Stimulated activated CD4-positive, alpha-beta T cell treated with anti-CD3 and anti-CD28 coated beads, Interleukin-15, amount 100 ng/mL, for 48 hours (primary cell): ENCODE results near the gene HACL1.

Experiments used
- DNase-seq, 2 donors: peaks; one replicate each; pipeline ENCODE4 v3.0.0-alpha.2; 2020; ENCODE audit warnings: low read depth in 2 of 2

HACL1 gene

DNA sequence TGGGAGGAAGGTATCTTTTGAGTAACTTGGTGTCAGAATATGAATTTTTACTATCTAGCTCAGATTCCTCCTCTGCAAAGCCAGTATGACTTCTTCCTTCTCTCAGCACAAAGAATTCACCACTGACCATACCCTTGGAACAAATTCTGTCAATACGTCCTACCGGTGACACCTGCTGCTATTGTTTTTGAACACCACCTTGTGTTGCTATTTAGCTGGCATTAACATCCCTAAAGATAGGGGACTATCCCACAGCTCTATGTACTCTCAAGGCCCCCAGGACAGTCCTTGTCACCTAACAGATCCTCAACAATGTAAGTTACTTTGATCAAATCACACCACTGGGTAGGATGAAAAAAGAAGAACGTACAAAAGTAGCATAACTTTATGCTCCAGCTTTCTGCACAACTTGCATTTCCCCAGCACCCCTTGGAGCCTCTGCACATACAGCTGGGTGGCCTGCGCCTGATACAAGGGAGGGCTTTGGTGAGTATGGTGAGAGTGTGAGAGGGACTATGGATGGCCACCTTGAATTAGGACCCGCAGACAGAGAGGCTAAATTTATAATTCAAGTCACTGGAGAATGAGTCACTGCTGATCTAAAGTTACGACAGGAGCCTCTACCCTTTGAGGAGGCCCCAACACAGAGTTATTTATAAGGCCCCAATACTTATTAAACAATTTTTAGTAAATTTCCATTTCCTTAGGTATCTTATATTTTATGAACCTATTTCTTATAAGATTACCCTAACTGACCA is 77.5 kb downstream of the HACL1 start:
- DNase-seq: no peak

DNA sequence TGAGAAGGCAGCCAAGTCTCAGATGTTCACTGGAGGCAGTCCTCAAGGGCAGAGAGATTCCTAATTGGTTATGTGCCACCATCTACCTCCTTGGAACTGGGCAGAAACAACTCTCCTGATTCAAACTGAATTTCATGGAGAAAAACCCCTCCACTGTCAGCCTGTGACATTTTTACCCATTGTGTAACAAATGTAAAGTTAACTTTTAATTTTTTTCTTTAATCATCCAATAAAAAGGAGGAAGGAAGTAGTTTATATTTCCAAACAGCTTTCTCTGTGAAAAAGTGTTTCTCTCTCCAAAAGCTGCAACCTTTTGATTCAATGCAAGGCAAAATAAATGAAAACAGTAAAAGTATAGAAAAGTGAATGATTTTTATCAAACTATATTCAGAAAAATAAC is 79.4 kb downstream of the HACL1 start:
- no peak for DNase-seq

DNA sequence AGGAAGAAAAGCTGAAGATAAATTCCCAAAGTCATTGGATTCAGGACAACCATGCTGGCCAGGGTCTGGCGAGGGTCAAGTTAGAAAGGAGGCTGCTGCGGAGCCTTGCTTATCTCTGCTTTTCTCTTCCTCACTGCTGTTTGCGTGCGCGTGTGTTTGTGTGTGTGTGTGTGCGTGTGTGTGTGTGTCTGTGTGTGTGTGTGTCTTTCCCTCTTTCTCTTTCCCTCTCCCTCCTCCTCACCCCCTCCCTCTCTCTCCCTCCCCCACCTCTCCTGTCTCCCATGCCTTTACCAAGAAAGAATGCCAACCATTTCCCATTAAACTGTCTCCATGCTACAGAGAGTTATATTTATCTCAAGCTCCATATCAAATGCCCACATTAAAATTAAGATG is 79.8 kb downstream of the HACL1 start, which contains the start of gene COLQ:
Gene COLQ, minus strand, starts transcription at position 134 of the 393 bp plus-strand sequence. Its CDS starts 81 bp downstream, at position 53.
- no peak for DNase-seq

DNA sequence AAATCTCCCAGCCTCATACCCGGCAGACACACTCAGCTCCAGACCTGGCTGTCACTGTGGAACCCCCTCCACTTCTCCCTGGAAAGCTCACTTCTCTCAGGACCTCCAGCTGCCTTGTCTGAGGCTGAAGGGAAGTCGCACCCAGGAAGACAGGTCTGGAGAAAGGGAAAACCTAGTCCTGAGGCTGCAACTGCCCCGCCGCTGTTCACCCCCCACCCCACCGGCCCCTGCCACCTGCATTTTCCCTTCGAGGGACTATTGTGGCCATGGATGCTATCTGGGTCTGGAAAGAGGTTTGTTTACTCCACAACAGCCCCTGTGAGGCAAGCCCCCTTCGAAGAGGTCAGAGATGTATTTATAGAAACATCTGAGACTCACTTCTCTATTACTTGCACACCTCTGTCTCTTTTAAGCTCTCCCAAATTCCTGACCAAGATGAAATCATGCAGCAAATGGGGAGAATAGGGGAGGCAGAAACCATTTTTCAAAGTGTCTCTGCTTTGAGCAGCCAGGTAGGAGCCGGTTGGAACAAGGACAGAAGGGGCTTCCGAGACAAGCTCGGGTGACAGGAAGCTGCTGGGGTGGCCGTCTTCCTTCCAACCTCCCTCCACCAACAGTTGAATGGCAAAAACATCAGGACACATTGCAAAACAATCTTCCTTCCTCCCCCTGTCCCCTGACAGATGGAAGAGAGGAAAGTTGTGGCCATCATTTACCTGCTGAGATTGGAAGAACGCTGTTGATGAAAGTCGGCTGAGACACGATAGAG is 80.4 kb downstream of the HACL1 start:
- DNase-seq: no peak

DNA sequence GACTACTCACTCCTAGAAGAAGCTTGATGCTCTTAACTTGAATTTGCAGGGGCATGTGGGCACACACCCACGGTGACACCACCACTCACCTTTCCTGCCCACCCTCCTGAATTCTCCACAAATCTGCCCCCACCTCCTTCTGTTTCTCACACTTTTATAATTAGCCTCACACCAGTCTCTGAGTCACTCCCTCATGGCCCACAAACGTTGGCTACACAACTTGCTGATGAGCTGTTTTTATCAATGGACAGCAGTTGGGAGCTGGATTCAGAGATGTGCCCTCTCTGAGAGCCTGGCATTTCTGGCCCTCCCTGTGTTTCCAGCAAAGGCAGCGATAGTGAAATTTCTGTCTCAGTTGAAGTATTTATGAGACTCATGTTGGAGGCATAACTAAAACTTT is 81.2 kb downstream of the HACL1 start:
- no peak for DNase-seq

DNA sequence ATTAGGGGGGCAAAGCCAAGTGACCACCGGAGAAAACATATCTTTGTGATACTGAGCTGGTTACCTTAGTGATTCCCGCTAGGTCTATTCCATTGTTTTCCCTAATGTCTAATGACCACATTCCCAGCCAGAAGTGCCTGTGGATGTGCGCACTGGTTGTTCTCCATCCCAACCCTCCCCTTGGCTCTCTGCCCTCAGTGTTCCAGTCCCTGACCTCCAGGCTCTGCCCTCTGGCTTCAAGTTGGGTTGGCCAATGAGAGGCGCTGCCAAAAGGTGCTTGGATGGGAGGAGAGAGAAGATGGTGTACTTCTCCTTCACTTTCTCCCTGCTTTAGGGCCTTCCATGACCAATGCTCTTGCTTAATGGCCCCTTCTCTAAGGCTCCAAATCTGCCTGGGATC is 82.3 kb downstream of the HACL1 start:
- no peak for DNase-seq

DNA sequence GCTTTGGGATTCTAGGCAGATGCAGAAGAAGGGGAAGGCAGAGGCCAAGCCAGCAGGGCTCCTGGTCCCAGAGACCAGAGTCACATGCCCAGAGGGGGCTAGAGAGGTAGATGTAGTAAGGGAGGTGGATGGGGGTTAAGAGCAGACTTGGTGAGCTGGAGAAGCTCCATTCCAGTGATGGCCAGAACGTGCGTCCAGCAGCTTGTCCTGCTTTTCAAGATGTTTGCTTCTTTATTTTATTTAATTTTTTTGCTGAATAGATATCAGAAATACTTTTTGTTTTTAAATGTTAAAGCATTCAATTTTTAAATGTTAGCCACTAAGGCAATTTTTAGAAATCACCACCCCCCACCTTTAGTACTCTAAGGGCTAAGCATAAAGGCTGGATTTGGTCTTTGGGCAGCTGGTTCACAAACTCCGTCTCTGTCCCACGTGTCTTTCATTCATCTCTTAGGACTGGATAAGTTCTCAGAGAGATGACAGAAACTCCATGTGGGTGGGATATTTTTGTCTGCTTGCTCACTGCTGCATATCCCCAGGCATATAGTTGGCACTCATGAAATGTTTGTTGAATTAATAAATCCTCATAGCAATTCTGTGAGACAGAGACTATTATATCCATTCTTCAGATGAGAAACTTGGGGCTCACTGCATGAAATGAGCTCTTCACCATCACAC is 86.6 kb downstream of the HACL1 start:
- no peak for DNase-seq

DNA sequence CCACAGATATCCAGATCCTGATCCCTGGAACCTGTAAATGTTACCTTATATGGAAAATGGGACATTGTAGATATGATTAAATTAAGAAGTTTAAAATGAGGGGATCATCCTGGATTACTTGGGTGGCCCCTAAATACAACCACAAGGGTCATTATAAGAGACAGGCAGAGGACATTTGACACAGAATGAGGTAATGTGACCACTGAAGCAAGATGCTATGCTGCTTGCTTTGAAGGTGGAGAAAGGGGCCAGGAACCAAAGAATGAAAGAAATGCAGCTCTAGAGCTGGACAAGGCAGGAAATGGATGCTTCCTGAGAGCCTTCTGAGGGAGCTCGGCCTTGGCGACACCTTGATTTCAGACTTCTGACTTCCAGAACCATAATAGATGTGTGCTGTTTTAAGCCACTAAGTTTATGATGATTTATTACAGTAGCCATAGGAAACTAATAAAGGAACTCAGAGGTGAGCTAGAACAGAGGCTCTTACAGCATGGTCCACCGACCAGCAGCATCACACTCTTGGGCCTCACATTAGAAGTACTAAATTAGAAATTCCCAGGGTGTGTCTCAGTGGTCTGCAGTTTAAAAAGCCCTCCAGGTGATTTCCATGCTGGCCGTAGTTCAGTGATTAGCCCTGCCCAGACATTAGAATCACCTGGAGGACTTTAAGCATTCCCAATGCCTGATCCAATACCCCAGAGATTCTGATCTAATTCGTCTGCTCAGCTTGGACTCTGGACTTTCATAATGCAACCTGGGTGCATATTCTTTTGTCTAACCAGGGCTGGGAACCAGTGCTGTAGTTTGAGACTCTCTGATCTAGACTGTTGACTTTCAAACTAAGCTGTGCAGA is 87.3 kb downstream of the HACL1 start:
- DNase-seq: no peak

DNA sequence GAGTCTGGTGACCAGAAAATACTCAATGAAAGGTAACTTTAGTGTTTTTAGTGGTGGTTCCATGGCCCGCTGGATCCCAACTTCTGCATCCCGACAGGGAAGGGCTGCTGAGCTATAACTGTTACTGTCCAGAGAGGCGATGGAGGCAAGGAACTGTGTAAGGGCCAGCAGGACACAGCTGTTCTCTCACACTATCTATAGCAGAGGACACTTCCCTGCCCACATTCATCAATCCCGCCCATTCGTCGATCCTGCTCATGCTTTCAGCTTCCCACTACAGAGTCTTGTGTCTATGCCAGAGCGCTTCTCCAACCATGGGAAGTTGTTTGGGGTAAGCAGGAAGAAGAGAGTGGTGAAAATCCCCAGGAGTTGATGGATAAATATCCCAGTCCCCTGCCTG is 88.3 kb downstream of the HACL1 start:
- DNase-seq: no peak

DNA sequence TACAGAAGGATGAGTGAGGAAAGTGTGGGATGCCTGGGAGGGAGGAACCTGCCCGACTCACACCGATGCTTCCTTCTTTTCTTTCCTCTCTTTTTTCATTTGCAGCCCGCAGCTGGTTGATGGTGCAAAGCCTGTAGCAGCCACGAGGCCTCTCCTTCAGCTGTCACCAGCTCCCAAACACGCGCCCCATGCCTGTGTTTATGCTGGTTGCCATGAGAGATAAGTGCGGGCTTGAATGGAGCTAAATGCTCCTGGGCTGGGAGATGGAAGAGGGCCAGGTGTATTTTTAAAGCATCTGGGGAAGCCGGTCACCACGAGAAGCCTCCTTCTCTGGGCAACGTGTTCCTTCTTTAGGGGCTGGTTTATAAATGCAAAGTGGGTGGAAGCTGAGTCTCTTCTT is 89.2 kb downstream of the HACL1 start:
- DNase-seq: no peak

DNA sequence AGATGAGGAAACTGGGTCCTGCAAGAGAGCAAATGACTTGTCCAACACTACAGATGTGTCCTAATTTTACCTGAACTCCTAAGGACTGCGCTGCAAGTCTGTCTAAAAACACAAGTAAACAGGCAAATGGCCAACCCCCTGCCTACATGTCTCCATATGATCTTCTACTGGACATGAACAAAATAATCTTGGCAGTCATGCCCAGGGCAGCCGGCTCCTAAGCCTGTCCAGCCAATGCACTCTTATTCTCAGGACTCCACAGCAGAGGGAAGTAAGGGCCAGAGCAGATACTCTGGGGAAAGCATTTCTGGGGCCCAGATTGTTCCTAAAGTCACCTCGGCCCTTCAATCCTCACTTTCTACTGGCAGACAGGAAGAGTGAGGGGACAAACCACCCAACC is 90.2 kb downstream of the HACL1 start:
- DNase-seq: no peak
